Tibial nerve (tissue), 3 donors: Measurements from ENCODE around the gene PTHLH.

ENCODE experiments used
- POLR2A ChIP-seq, 2 donors: fragments of 450-650 bp; IDR thresholded peaks; one replicate each; pipeline ENCODE4 v1.6.1; 2017; ENCODE audit warnings: antibody characterized with exemption in 2 of 2, mild to moderate bottlenecking in 2 of 2, moderate library complexity in 2 of 2
- TF ChIP-seq, protein P1 (sequence below), 5 experiments: fragments of 200-600 bp in 3 of 5; fragments of 450-650 bp in 2 of 5; sonication (generic) in 3 of 5; IDR thresholded peaks; one replicate each; pipeline ENCODE4 v1.5.1; 2016 to 2019; ENCODE audit warnings: antibody characterized with exemption in 5 of 5, mild to moderate bottlenecking in 3 of 5, moderate library complexity in 2 of 5

DNA sequence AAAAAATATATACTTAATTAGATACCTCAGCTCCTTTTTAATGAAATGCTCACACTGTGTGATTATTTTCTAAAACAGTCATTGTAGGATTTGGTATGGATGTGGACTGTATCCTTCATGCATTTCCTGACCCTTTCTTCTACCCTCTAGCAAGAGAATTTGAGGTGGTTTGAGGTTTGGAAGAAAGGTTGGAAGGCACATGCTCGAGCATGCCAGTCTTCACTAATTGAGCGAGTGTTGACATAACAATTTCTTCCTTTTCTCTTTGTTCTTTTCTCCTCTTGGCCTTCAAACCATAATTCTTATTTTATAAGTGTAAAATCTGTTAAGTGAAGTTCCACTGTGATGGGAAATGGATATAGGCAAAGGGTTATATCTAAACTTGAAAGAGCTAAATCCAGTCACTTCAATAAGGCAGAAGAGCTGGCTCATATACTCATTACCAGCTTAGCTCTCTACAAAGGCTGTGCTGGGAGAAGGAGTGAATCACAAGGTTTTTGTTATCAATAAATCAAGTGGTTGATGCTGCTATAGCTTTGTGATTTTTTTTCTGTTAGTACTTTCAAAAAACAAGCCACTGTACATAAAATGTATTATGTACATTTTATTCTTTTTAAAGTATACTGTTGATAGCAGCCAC is 16.2 kb upstream of the PTHLH start:
- TF ChIP-seq, protein P1, sequence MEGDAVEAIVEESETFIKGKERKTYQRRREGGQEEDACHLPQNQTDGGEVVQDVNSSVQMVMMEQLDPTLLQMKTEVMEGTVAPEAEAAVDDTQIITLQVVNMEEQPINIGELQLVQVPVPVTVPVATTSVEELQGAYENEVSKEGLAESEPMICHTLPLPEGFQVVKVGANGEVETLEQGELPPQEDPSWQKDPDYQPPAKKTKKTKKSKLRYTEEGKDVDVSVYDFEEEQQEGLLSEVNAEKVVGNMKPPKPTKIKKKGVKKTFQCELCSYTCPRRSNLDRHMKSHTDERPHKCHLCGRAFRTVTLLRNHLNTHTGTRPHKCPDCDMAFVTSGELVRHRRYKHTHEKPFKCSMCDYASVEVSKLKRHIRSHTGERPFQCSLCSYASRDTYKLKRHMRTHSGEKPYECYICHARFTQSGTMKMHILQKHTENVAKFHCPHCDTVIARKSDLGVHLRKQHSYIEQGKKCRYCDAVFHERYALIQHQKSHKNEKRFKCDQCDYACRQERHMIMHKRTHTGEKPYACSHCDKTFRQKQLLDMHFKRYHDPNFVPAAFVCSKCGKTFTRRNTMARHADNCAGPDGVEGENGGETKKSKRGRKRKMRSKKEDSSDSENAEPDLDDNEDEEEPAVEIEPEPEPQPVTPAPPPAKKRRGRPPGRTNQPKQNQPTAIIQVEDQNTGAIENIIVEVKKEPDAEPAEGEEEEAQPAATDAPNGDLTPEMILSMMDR (IDR thresholded peaks at IDR 0.05), result no peak
- no peak for TF ChIP-seq POLR2A (IDR thresholded peaks at IDR 0.05)
